ENCODE results near the gene GLCCI1.

DNA sequence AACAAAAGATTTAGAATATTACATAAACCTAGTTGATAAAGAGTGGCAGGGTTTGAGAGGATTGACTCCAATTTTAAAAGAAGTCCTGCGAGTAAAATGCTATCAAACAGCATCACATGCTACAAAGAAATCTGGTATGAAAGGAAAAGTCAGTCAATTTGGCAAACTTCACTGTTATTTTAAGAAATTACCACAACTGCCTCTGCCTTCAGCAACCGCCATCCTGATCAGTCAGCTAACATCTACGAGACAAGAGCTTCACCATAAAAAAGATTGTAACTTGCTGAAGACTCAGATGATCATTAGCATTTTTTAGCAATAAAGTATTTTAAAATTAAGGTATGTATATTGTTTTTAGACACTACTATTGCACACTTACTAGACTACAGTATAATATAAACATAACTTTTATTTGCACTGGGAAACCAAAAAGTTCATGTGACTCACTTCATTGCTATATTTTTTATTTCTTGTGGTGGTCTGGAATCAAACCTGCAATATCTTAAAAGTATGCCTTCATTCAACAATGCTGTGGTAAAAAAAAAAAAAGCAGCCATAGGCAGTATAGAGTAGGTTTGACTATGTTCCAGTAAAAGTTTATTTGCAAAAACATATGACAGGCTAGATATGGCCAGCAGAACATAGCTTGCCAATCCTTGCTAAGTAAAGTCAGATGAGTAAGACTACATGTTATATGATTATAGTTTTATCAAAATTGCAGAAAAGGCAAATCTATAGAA, 74.4 kb downstream of the GLCCI1 start:
- no peak for TF ChIP-seq GATA3 (IDR thresholded peaks at IDR 0.05; ENCODE audit: low read depth, low read length)
- no peak for TF ChIP-seq GATA2 (IDR thresholded peaks at IDR 0.05; ENCODE audit: low read depth, low read length)

Data from SH-SY5Y (cell line).